Activated effector memory CD4-positive, alpha-beta T cell treated with Interleukin-2 at 50 U/mL for 16 hours (primary cell): ENCODE measurements around the gene HEPHL1.

Experiments used
- DNase-seq: peaks from one replicate; pipeline ENCODE4 v3.0.0-alpha.2; 2020

Gene HEPHL1

GRCh38 chr11:94131047-94131717, 110.0 kb downstream of the HEPHL1 start:
- no peak for DNase-seq

DNA sequence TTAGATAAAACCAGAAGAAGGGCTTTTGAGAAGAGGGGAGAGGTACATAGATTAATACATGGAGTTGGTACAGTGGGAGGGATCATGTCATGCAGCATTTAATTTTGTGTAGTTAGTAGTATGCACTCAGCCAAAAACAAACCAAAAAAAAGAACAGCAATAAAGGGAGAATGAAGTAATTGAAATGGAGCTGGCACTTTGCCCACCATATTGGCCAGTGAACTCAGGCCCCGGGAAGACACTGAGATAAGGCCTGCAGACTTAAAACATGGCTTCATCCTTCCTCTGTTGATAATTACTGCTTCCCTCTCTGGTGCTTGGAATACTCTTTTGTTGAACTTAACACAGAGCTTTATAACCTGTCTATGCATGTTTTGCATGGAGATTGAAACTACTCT, 110.6 kb downstream of the HEPHL1 start:
- DNase-seq = no peak

- DNase-seq = no peak
These were observed 111.0 kb downstream of the HEPHL1 start for GRCh38 chr11:94132152-94132558.

DNA sequence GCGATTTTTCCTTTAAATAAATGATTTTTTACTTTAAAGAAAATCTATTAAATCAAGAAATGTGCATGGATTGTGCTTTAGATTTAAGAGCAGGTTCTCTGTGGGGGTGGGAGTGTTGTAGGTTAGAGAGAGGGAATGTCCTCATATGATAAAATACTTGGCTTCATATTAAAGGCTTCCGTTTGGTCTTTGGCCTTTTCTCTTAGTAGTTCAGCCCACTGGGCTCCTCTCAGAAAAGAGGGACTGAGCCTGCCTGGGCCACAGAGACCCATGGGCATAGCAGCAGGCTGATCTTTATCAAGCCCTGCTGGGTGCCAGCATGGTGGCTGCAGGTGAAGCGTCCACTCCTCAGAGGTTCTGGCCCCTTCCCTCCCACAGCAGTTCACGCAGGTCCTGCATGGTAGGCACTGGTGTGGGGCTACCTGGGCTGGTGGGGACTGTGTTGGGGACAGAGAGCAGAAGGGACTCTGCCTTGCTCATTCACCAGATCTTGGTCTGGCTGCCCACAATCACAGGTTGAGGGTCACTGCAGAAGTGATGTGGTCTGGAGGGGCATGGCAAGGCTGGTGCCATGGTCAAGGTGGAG, 111.8 kb downstream of the HEPHL1 start:
- DNase-seq = no peak

DNA sequence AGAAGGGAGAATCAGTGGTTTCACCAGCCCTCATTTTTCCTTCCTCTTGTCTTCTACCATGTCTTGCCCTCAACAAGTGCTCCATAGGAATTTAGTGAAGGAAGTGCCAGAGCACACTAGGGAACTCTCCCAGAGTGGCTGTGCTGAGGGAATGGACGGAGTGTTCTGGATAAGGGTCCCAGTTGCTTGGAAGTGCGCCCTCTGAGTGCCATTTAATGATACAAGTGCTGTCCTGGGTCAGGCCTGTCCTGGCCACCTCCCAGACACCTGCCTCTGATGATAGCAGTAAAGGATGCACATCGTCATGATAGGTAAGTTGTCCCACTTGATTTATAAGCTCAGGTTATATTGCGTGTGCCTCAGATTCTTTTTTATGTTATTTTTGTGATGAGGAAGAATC, 112.6 kb downstream of the HEPHL1 start:
- no peak for DNase-seq

DNA sequence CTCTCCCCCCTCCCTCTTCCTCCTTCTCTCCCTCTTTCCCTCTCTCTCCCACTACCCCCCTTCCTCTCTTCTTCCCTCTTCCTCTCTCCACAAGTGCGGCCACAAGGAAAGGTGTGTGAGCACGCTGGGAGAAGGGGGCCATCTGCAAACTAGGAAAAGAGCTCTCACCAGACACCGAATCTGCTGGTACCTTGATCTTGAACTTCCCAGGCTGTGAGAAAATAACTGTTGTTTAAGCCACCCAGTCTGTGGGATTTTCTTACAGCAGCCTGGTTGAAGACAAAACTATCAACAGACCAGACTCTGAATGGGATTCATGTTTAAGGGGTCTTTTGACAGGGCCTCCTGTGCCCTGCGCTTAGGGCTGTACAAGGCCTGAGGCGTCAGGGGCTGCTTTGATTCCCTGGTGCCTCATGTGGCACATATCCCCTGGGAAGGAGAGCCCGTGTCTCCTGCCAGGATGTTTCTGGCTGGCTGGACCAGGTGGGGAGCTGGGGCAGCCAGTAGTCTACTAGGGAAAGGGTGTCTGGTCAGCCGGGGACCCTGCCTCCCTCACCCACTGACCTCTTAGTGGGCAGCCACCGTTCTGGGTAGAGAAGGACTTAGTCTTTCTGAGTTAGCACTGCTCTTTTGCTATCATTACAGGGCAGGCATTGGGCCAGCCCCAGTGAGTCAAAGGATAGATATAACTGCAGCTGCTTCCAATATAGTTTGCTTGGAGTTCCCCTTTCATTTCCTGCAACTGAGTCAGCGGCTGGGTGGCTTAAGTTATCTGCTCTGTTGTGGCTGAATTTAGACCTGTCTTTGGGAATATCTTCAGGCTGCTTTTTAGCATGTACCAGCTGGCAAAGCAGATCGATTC, 113.7 kb downstream of the HEPHL1 start:
- DNase-seq = no peak

DNA sequence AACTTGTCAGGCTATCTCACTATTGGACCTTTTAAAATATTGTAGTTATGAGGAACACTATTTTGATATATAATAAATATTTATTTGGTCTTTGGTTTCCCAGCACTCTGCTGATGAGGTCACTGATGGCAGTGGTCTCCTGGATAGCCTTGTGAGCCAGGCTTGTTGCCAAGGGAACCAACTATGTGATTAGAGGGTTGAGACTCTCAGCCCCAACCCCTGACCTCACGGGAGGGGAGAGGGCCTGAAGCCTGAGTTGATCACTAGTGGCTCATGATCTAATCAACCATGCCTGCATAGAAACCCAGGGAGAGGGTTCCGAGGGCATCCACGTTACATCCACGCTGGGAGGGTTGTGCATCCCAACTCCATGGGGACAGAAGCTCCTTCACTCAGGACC, 118.3 kb downstream of the HEPHL1 start:
- no peak for DNase-seq

GRCh38 chr11:94140154-94140655, 119.1 kb downstream of the HEPHL1 start:
- DNase-seq = no peak

DNA sequence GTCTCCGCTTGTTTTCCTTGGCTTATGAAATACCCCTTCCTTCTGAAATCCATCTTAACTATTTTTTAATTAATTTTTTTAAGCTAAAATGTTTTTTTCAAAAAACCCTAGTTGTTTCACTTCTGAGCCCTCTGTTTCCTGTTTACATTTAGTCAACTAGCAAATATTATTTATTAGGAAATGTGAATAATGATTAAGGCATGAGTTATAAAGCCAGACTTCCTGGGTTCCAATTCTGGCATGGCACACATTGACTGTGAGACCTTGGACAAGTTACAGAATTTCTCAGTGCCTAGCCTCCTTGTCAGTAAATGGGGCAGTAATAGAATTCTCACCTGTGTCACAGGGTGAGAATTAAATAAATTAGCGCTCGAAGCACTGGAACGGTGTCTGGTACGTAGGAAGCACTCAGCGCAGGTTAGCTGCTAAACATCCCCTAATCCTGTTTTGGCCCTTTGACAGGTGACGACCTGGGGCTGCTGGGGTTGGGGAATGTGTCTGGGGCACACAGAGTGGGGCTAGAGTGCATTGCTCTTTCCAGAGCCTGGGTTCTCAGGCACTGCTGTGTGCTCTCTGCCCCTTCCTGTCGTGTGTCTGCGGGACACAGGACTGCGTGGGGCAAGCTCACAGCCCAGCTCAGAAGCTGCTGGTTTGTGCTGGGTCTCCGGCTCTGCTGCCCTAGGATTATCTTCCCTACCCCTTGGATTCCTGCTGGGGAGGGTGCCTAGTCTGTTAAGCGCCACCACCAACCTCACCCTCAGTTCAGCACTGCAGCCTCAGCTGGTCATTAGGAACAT, 120.6 kb downstream of the HEPHL1 start:
- DNase-seq = no peak

DNA sequence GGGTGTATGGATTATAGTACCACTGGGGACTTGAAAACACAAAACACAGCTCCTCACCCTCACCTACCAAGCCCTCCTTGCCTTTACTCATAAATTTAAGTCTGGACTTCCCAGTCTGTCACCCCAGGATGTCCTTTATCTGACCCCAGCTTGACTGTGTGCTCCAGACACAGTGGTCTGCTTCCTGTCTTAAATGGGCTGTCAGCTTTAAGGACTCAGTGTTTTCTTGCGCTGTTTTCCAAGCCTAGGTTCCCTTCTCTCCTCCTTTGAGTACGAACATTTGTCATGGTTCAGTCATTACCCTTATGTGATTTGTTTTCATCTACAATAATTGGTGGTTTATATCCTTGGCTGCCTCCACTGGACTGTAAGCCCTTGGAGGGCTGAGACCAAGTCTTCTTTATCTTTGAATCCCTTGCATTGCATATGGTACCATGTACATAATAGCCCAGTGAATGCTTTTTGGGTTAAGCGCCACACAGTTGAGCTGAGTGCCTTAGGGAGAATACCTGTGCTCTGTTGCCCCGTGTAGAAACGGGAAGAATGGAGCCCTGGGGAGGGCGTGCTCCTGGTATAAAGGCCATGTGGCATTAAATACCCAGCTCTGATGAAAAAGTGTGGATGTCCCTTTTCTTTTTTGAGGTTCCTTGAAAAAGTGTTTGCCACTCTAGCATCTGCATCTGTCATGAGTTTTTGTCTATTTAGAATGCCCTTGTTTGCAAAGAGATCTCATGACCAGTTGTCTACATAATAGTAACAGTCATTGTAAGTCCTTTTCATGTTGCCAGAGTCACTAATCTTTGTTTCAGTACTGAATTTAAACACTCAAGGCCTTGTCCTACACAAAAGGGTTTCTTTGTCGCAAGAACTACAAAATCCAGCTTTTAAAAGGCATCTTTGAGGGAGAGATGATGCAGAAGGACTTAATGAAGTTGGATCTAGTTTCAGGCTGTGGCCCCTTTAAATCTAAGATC, 121.4 kb downstream of the HEPHL1 start:
- no peak for DNase-seq

- DNase-seq = no peak
These were observed 123.1 kb downstream of the HEPHL1 start for GRCh38 chr11:94144216-94144615.

- no peak for DNase-seq
These were observed 123.5 kb downstream of the HEPHL1 start for GRCh38 chr11:94144664-94145063.

DNA sequence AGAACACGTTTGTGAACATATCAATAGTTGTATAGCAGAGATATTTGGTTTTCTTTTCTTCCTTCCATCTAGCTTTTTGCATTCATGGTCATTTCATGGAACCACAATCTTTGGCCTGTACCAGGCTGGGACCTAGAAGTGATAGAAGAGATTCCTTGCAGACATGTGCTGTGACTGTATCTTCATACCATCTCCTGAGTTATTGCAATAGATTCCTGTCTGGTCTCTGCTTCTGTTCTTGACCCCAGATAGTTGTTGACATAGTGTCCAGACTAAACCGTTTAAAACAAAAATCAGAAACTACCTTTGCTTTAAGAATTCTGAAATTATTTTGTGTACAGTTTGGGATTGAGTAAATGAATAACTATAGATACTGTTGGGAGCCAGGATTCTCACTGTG, 124.3 kb downstream of the HEPHL1 start:
- no peak for DNase-seq

DNA sequence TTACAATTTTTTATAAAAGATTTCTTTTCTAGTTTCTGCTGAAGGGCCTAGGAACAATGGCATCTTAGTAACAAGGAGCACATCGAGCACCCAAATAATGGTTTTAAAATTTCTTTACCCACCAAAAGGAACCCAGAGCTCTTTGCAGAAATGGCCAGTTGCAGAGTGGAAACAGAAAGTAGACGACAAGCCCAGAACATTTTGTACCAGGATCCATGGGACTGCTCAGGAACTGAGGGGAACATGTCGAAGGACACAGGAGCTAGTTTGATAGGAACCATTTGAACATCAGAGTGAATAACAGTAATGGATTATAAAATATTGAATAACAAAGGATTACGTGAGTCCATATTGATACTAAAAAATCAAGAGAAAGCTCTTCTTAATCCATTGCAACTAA, 124.8 kb downstream of the HEPHL1 start:
- DNase-seq = no peak

DNA sequence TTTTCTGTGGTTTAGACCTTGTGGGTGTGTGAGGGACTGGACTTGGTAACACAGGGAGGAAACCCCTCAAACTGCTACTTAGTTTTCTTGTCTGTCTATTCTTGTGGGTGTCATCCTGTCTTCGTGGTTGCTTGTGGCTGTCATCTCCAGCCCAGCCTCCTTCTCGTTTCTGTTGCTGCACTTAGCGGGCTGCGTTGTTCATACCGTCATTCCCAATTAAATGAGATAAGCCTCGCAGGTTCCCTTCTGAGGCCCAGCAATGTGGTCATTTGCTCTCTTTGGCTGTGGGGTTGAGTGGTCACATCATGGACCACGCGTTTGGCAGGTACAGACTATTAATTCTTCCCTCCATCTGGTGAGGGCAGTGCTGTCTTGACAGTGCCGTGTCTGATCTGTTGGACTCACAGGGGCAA, 126.3 kb downstream of the HEPHL1 start:
- no peak for DNase-seq

DNA sequence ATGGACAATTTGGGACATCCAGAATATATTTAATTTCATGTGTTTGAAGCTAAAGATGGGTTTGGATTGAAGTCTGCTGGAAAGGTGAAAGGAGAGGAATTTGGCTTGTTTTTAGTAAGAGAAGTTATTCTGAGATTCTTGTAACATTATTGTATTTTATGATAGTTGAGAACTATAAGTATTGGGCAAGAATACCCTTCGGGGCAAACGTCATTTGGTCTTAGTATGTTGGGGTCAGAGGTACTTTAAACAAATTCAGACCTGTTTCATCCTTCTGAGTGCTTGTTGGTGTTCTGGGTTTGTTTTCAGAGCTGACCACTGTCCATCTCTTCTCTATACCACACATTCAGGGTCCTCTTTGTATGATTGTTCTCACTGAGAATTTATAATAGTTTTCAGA, 127.0 kb downstream of the HEPHL1 start:
- no peak for DNase-seq

DNA sequence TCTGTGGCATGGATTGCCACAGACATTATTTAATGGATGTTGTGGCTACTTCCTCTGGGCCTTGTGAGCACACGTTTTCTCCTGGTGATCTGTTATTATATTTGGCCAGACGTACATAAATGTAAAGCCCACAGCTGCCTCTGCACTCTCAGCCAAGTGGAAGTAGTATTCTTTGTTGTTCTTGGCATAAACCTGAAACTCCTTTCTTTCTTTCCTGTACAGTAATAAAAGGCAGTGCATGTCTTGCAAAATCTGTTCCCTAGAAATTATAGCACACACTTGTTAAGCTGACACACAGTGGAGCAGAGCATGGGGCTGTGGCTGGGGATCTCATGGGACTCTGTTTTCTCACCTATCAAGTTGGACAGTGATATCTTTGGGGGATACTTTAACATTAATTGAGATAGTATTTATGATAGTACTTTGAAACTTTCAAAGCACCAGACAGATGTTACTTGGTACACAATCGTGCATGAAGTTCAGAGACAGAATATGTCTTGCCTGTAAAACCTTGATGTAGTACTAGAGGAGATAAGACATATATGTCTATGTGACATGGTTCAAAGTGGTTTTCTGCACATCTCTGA, 128.4 kb downstream of the HEPHL1 start:
- no peak for DNase-seq

- DNase-seq = no peak
These were observed 128.9 kb downstream of the HEPHL1 start for GRCh38 chr11:94150056-94150455.

DNA sequence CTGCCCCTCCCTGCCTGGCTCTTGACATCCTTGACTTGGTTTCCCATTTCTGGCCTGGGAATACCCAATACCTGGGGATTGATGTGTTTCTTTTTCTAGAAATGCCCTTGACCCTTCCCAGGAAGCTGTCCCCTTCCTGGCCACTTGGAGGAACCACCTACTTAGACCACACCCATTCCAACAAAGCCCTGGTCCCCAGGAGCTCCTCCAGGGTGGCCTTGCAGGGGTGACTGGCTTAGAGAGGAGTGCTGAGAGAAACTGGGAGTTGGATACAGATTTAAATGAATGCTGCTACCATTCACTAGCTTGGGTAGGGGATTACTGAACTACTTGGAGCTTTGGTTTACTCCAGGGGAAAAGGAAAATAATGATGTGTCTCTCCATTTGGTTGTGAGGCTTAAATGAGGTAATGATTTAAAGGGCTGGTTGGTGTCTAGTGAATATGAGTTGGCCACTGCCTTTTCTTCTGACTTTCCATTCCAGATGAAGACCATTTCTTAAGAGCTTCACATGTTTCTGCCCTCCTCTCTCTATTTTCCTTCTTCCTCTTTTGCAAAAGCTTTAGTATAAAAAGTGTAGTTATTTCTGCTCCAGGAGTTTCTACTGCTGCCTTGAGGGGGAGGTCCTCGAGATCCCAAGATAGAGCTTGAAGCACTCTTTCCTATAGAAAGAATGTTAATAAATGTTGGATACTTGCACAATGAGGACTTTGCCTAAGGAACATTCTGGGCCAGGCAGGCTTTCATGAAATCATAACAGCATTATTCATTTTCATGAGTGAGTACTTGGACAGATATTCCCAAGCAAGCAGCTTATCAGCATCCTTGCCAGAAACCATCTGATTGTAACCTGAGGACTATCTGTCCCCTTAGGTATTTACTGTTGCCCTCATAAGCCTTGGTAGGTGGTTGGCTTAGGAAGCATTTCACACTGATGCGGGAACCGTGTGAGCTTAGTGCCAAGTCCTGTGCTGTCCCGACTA, 129.8 kb downstream of the HEPHL1 start:
- no peak for DNase-seq
